Progenitor cell of endocrine pancreas (in vitro differentiated cells): ENCODE data around the gene POLR2E. TPM values are rescaled to one million over a fixed set of nuclear protein-coding genes. Genes with fewer than 3 reads are reported as not detected.

Experiments
- DNase-seq: peaks from one replicate; pipeline ENCODE4 v3.0.0; 2021; ENCODE audit warnings: low spot score; ENCODE audit not compliant: unreplicated experiment
- H3K27ac Mint-ChIP-seq: 2 replicates; pipeline ENCODE4 v1.8.0; 2021; ENCODE audit warnings: mild to moderate bottlenecking, moderate library complexity, mixed read lengths
- H3K27me3 Mint-ChIP-seq: 2 replicates; pipeline ENCODE4 v1.8.0; 2021; ENCODE audit warnings: mixed read lengths
- H3K36me3 Mint-ChIP-seq: 2 replicates; pipeline ENCODE4 v1.8.0; 2022; ENCODE audit warnings: mixed read lengths; ENCODE audit not compliant: insufficient read depth
- H3K4me1 Mint-ChIP-seq: 2 replicates; pipeline ENCODE4 v1.8.0; 2021; ENCODE audit warnings: low read depth, mixed read lengths
- H3K4me3 Mint-ChIP-seq: 2 replicates; pipeline ENCODE4 v1.8.0; 2021; ENCODE audit warnings: low read depth, mild to moderate bottlenecking, moderate library complexity, mixed read lengths
- H3K9me3 Mint-ChIP-seq: 2 replicates; pipeline ENCODE4 v1.8.0; 2021; ENCODE audit warnings: low read depth, mixed read lengths
- CTCF ChIP-seq: fragments of 200-600 bp; sonication (generic); IDR thresholded peaks from one replicate; pipeline ENCODE4 v1.5.0; 2021; ENCODE audit warnings: antibody characterized with exemption, mild to moderate bottlenecking; ENCODE audit not compliant: unreplicated experiment
- total RNA-seq: library from RNA; stranded (reverse); gene quantifications from 2 replicates; pipeline ENCODE4 v1.2.1, GENCODE V29; 2021

POLR2E gene
- total RNA-seq, 1 donor from 2014 or later, result 161 TPM

GRCh38 chr19:1103132-1103707 is 8.0 kb upstream of the POLR2E start:
- Mint-ChIP-seq H3K36me3 (no peaks in the 10 kb centered on the region), H3K4me1 (peaks cover 24% of the 10 kb centered on the region), H3K9me3 (no peaks in the 10 kb centered on the region), H3K27me3 (no peaks in the 10 kb centered on the region), H3K27ac (peak overlapping the region; percentile 94), H3K4me3 (peak overlapping the region; percentile 50)
- no peak for DNase-seq
- no peak for TF ChIP-seq CTCF

GRCh38 chr19:1102407-1103131 is 7.4 kb upstream of the POLR2E start:
- Mint-ChIP-seq H3K4me1 (peaks cover 29% of the 10 kb centered on the region), H3K36me3 (no peaks in the 10 kb centered on the region), H3K27ac (peak overlapping the region; percentile 94), H3K9me3 (no peaks in the 10 kb centered on the region), H3K4me3 (peak overlapping the region; percentile 50), H3K27me3 (no peaks in the 10 kb centered on the region)
- no peak for TF ChIP-seq CTCF
- DNase-seq, result no peak

GRCh38 chr19:1101337-1101698 is 6.1 kb upstream of the POLR2E start:
- Mint-ChIP-seq H3K27me3 (no peaks in the 10 kb centered on the region), H3K4me1 (peaks cover 28% of the 10 kb centered on the region), H3K36me3 (no peaks in the 10 kb centered on the region), H3K27ac (peak overlapping the region; percentile 62), H3K9me3 (no peaks in the 10 kb centered on the region), H3K4me3 (no peak overlapping the region)
- DNase-seq, result no peak
- TF ChIP-seq CTCF, result no peak

- Mint-ChIP-seq H3K36me3 (no peaks in the 10 kb centered on the region), H3K4me3 (no peak overlapping the region), H3K4me1 (peaks cover 37% of the 10 kb centered on the region), H3K27ac (peak overlapping the region; percentile 92), H3K9me3 (no peaks in the 10 kb centered on the region), H3K27me3 (no peaks in the 10 kb centered on the region)
- TF ChIP-seq CTCF, result no peak
- no peak for DNase-seq
These were observed 3.2 kb upstream of the POLR2E start for GRCh38 chr19:1098177-1099051.

- no peak for DNase-seq
- no peak for TF ChIP-seq CTCF
- H3K36me3 Mint-ChIP-seq, result no peaks in the 10 kb centered on the region
- peaks cover 35% of the 10 kb centered on the region for H3K4me1 Mint-ChIP-seq
- no peak overlapping the region for H3K4me3 Mint-ChIP-seq
- no peaks in the 10 kb centered on the region for H3K9me3 Mint-ChIP-seq
- no peaks in the 10 kb centered on the region for H3K27me3 Mint-ChIP-seq
- peak overlapping the region; percentile 92 for H3K27ac Mint-ChIP-seq
These were observed 2.6 kb upstream of the POLR2E start for GRCh38 chr19:1097810-1098176.
